GM19035 (cell line): ENCODE results near the gene FBXW11.

Experiments used
- ATAC-seq: cut with Tn5 transposase; IDR thresholded peaks from one replicate; pipeline ENCODE4 v1.9.1; 2021; ENCODE audit not compliant: unreplicated experiment

FBXW11 gene

DNA sequence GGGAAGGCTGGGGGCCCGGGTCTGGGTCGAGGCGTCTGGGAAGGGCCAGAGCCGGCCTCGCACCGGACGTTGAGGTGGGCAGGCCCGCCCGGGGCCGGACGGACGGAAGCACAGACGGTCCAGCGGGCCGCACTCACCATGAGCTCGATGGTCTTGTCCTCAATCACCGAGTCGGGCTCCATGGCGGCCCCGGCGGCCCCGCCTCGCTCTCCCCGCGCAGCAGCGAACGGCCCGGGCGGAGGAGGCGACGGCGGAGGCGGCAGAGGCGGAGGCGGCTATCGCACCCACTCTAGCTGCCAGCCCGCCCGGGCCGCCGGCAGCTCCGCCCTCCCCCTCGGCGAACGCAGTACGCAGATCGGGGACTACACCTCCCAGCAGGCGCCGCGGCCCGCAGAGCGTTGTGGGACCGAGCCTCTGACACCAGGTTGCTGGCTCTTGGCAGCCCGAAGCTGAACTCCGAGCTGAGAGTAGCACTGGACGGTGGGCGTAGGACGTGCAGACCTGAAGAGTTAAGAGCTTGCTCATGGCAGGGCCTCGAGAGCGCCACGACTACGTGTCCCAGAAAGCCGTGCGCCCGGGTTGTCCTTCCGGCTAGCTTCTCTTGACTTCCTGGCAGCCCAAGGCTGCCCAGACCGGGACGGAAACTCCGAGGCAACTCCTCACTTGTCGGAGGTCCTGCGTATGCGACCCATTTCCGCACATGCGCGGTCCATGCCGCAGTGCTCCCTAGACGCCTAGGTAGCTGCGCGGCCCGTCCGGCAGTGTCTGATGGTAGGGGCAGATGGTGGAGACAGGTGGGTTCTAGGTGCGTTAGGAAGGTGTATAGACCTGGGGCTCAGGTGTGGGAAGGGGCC, at the start of gene FBXW11:
TSS of gene FBXW11 (minus strand) at position 318 of the 854 bp plus-strand sequence. CDS start at position 182, 136 bp downstream.
- peak; percentile 83 for ATAC-seq

DNA sequence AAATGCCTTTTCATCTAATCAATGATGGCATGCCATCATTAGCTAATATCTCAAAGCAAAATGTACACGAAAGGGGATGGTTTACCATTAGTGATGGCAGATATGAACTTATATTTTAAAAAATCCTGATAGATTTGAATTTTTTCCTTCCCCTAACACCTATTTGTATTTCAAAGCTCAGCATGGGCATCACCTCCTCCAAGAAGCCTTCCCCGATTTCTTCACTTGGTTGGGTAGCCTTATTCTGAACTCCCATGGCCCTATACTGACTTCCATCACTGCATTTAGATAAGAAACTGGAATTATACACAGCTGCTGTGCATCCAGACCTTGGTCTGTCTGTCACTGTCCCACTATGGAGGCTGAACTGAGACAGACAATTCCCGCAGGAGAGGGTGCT, 49.6 kb upstream of the FBXW11 start:
- ATAC-seq, result no peak

DNA sequence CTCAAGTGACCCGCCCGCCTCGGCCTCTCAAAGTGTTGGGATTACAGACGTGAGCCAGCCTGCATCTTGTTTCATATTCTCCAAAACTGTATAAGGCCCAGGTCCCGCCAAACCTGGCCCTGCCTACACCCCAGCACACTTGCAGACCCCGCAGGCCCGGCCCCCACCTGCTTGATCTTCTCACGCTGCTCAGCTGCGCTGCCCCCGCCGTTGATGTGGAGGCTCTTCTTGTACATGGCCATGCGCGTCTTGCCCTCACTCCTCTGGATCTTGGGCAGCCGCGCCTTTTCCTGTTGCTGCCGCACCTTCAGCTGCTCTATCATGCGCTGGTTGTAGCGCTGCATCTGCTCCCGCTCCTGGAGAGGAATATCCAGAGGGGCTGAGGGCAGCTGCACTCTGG, 49.0 kb upstream of the FBXW11 start:
- ATAC-seq, result no peak

DNA sequence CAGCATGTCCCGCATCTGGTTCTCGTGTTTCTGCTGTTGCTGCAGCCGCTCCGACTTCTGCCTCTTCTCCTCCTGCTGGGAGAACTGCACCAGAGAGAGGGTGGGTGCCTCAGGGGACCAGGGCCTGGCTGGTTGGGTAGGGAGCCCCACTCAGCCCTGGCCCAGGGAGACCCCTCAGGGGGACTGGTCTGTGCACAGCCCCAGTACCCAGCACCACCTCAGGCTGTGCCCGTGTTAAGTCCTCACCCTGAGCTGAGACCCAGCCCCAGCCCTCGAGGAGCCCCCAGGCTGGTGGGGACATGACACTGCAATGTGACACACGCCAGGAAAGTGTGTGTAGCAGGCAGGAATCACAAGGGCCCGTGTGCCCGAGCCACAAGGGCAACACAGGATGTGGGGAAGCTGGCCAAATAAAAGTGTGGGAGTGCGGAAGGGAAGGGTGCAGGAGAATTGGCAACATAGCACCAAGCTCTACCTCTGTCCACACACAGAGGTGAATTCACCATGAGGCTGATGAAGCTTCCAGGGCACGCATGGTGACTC, 48.2 kb upstream of the FBXW11 start:
- ATAC-seq, result no peak

DNA sequence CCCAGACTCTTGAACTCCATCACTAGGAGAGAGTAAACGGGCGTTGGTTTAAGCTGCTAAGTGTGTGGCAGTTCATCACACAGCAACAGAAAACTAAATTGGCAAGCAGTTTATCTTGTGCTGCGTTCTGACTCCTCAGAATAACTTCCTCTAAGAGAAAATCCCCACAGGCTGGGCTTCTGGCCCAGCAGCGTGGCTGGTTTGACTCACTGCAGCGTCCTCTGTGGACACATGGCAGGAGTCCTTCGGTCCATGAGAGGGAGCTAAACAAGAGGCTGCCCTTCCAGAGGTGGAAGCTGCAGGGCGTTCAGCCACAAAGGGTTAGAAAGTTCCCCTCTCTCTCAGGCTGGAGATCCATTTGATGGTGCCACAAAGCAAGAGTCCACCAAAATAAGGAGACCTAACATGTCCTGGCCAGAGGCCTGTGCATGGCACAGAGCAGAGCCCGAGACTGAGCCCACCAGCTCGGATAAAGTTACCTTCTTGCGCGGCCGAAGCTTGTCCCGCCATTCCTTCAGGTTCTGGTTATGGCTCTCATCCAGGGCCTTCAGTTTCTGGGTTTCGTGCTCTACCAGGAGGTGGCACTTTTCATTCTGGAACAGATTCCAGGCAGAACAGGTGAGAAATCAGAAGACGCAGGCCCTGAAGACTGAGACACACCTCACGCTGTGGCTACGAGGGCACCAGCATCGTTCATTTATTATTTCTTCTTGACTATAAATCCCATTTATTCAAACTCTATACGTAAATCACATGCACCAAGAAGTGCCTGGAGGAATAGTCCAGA, 46.2 kb upstream of the FBXW11 start:
- ATAC-seq, result no peak

DNA sequence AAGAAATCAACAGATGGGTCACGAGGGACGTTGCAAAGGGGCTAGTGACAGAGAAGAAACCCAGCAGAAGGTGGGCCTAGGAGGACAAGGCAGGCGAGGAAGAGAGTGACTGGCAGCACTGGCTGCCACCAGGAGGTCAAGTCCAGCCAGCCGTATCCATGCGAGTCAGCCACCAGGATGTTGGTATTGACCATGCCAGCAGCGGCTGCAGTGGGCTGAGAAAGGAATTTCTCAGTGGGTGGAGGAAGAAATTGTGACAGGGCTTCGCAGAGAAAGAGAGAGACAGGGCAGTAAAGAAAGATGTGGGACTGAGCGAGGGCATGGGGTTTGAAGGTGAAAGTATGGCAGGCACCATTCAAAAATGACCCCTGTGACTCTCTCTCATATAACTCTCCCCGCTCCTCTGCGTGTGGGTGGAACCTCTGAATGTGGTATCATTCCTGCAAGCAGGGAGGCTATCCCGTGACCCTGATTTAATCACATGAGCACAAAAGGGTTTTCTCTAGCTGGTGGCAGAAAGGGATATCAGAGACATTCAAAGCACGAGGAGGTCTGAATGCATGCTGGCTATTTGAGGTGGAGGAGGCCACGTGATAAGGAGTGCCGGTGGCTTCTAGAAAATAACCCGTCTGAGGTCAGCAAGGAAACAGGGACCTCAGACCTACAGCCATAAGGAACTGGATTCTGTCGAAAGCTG, 45.4 kb upstream of the FBXW11 start:
- ATAC-seq, result no peak

DNA sequence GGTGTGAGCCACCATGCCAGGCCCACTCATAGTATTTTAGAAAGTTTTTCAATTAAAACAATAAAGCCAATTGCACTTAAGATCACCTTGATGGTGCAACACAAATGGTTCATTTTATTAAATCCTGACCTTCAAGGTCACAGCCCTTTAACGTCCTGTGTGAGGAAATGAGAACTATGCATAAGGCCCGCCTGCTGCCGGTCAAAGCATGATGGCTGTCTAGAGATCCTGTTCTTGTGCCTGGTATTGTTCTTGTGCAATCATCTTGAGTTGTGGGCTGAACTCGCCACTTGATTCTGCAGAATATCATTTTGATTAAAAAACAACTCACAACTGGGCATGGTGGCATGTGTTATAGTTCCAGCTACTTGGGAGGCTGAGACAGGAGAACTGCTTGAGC, 43.6 kb upstream of the FBXW11 start:
- ATAC-seq, result no peak

DNA sequence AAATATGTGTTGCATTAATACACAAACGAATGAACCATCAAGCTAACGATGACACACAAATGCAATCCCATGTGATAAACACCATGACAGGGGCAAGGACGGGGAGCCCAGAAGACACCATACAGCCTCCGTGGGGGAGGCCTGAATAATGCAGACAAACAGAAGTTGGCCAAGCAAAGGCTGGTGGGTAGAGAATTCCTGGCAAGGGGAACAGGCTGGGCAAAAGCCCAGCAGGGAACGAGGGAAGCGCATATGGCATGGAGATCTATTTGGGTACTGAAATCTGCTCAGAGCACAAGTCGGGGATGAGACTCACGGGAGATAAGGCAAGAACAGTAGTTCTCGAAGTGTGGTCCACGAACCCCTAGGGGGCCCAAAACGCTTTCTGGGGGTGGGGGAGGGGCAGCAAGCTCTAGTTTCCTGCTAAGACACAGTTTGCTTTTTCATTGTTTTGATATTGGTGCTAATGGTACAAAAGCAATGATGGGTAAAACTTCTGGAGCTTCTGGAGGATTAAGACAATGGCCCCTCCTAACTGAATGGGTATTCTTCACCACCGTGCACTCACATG, 42.9 kb upstream of the FBXW11 start:
- no peak for ATAC-seq

DNA sequence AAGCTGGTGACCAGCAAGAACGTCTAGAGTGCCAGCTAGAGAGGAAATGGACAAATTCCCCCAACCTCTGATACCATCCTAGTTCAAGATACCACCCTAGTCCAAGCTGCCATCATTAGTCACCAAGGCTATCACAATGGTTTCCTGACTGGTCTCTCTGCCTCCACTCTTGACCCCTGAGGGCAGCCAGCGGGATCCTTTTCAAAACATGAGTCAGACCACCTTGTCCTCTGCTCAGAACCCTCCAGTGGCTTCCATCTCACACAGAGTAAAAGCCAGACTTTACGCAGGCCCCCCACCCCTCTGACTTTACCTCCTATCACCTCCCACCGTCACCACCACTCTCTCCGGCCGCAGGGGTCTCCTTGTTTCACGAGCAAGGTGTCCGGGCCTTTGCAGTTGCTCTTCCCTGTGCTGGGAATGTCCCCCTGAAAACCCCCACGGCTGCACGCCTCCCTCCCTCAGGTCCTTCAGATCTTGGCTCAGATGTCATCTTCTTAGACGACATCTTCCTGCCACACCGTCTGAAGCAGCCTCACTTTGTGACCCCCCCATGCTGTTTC, 42.2 kb upstream of the FBXW11 start:
- no peak for ATAC-seq

DNA sequence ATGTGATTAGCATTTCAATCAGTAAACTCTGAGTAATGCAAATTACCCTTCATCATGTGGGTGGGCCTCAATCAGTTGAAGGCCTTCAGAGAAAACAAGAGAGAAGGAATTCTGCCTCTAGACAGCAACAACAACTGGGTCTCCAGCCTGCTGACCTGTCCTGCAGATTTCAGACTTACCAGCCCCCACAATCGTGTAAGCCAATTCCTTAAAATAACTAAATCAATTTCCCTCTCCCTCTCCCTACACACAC, 41.7 kb upstream of the FBXW11 start:
- no peak for ATAC-seq

DNA sequence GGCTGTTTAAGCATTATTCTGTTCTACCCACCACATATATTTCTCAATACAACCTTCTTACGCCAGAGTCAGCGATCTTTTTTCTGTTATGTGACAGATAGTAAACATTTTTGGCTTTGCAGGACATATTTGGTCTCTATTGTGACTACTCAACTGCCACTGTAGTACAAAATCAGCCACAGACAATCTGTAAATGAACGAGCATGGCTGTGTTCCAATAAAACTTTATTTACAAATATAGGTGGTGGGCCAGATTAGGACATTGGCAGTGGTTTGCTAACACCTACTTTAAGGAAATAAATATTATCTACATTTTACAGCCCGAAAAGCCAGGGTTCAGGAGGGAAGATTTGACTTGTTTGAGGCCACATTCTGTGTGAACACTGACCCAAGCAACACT, 40.2 kb upstream of the FBXW11 start:
- no peak for ATAC-seq

DNA sequence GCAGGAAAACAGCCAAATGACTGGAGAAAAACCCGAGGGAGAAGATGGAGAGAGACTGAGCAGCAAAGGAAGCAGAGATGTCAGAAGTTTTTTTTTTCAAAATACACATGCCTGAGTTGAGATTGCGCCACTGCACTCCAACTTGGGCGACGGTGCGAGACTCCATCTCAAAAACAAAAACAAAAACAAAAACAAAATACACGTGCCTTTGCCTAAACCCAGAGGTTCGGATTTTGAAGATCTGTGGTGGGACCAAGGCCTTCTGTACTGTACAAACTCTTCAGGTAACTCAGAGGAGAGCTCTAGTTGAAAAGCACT, 38.8 kb upstream of the FBXW11 start:
- ATAC-seq, result no peak

DNA sequence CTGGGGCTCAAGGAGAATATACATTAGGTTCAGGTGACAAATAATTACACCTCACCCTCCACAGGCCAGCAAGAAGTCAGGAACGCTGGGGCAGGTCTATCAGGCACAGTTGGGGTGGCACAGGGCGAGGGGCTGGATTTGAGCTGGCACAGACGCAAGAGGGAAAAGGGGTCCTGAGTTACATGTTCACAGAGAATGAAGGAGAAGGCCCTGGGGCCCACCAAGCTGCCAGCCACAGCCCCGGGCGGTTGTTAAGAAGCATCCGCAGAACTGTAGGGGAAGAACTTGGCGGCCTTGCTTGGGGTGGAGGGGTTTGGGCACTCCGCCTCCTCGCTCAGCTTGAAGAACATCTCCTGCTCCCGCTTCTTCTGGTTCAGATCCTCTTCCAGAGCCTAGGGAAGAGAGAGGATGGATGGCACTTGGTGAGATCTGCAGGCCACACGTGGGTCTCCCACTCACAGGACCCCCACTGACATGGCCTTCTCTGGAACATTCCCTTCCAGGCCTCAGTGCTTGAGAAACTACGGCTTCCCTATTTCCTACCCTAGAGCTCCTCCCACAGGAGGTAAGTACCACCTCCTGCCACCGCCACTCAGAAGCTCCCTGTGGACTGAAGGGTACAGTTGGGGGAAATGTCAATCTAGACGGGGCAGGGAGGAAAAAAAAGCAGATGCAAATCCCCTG, 38.3 kb upstream of the FBXW11 start:
- no peak for ATAC-seq

DNA sequence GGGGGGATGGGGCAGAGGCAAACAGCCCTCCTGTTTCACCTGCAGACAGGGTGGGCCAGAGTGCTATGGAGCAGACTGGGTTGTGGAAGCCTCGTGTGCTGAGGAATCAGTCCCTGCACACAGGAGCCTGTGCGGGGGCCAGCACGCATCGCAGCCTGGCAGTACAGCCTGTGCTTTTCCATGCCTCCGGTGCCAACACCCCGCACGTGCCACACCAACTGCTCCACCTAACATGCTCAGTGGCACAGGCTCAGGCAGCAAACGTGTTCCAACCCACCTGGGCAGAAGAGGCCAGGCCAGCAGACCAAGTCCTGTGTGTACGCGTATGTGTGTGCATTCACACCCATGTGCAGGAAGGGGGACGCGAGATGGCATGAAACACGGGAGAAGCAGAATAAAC, 37.4 kb upstream of the FBXW11 start:
- ATAC-seq, result no peak

DNA sequence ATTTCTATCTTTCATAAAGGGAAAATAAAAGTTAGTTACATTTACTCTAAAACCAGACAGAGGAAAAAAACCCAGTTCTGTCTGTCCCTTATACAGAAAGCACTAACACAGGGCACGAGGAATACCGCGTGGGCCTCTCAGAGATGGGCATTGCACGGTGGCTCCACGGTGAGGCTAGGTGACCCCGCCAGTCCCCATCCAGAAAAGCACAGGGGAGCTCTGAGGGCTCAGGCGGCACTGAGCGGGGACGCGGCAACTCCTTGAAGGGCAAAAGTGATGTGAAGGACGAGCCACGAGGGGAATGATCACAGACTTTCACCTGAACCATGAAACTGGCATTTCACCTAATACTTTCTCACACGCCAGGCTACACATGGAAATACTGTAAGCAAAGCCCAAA, 35.7 kb upstream of the FBXW11 start:
- no peak for ATAC-seq

DNA sequence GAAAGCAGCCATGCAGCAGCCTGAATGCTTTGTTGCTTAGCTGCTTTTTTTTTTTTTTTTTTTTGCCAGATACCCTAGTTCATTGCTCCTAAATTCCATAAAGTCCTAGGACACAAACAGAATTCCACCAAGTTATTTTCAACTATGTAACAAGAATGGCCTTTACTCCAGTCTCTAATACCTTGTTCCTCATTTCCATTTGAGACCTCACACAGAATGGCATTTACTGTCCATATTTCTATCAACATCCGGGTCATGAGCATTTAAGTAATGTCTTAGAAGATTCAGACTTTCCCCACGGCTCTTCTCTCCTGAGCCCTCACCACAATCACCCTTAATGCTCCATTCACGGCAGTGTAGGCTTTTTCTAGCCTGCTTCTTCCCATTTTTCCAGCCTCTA, 31.7 kb upstream of the FBXW11 start:
- ATAC-seq, result no peak

DNA sequence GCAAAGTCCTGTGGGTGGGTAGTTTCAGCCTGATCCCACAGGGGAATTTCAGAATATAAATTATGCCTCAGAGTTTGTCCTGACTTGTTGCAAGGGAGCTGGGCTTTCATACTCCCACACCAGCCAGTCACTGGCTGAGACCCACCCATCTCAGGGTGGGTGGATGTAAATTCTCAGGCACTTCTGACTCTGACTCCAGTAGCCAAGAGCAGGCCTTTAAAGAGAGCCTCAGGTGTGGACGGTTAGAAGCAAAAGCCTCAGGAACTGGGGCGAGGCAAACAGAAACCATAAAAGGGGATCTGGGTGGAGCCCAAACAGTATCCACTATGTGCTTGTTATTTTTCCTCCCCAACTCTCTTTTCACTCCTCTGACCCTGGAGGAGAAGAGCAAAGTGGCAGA, 28.6 kb upstream of the FBXW11 start:
- ATAC-seq, result peak; percentile 79

DNA sequence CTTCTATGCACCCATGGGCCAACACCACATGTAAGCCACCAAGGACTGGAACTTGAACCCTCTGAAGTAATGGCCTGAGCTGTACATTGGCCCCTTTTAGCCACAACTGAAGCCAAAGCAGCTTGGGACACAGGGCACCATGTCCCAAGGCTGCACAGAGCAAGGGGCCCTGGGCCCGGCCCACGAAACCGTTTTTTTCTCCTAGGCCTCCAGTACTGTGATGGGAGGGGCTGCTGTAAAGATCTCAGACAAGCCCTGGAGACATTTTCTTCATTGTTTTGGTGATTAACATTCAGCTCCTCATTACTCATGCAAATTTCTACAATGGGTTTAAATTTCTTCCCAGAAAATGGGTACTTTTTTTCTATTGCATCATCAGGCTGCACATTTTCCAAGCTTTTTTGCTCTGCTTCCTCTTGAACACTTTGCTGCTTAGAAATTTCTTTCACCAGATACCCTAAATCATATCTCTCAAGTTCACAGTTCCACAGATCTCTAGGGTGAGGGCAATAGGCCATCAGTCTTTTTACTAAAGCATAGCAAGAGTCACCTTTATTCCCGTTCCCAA, 25.5 kb upstream of the FBXW11 start:
- no peak for ATAC-seq

DNA sequence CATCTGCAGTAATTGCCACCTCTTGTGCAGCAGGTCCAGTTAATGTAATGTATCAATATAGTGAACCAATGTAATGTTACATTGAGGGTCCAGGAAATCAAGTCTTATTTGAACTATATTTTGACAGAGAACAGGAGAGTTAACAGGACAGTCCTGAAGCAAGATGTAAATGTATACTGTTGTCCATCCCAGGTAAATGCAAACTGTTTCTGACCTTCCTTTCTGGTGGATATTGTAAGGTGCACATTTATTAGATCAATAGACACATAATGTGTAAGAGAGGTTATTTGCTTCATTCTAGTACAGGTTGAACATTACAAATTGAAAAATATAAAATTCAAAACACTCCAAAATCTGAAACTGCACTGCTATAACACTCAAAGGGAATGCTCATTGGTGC, 23.4 kb upstream of the FBXW11 start:
- no peak for ATAC-seq

DNA sequence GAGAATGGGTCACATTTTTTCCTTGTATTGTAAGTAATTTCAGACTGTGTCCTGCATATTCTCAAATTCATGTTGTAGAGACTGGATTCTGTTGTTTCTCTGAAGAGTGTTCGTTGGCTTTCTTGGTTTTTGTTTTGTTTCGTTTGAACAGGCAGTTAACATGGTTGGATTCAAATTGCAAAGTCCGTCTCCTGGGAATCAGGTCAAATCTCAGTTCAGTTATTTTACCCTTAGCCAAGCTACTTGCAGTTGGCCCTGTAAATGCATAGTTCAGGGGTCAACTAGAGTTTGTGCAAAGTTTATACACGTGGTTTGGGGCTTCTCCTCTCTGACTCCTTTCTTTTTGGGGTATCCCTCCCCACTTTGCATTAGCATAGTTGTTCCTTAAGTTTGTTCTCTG, 21.7 kb upstream of the FBXW11 start:
- no peak for ATAC-seq
